GM10266 (cell line): Measurements from ENCODE around the gene DDX47.
"Not testable (repeated sequence)": the region's sequence is repeated elsewhere in the genome, so short reads cannot be mapped to it uniquely, and the experiment has no call there.

Experiments used
- DNase-seq: peaks from one replicate; pipeline ENCODE4 v3.0.0; 2012; ENCODE audit errors: extremely low spot score
- CTCF ChIP-seq: IDR thresholded peaks from 2 replicates; pipeline ENCODE4 v1.5.1; 2012; ENCODE audit warnings: mild to moderate bottlenecking, low read depth; ENCODE audit not compliant: control insufficient read depth, insufficient read depth; ENCODE audit errors: missing control alignments

The DDX47 gene

GRCh38 chr12:12806784-12807516, 6.2 kb upstream of the DDX47 start:
- no peak for TF ChIP-seq CTCF

GRCh38 chr12:12807517-12807903, 5.6 kb upstream of the DDX47 start:
- not testable (repeated sequence) for DNase-seq

More at GRCh38 chr12:12806784-12807516, 6.2 kb upstream of the DDX47 start:
- DNase-seq = no peak

GRCh38 chr12:12807970-12808702, 5.0 kb upstream of the DDX47 start:
- no peak for TF ChIP-seq CTCF
- peak; percentile 45 for DNase-seq

GRCh38 chr12:12810553-12811021, 2.6 kb upstream of the DDX47 start:
- DNase-seq = no peak
- TF ChIP-seq CTCF = no peak

- no peak for TF ChIP-seq CTCF
- DNase-seq = no peak
Measured at GRCh38 chr12:12811343-12811742, 1.8 kb upstream of the DDX47 start.

GRCh38 chr12:12812174-12812573, 972 bp upstream of the DDX47 start:
- TF ChIP-seq CTCF = no peak
- no peak for DNase-seq

GRCh38 chr12:12812618-12813119, 477 bp upstream of the DDX47 start:
- DNase-seq = no peak
- no peak for TF ChIP-seq CTCF

GRCh38 chr12:12817616-12818015, 4.5 kb downstream of the DDX47 start:
- TF ChIP-seq CTCF = no peak
- peak; percentile 44 for DNase-seq
